Esophagus muscularis mucosa (tissue), 3 donors: ENCODE results near the gene LRRTM4.

Source experiments
- CTCF ChIP-seq, 3 experiments: fragments of 200-600 bp in 2 of 3; fragments of 450-650 bp in 1 of 3; sonication (generic) in 2 of 3; IDR thresholded peaks; one replicate each; pipeline ENCODE4 v1.5.1; 2017 to 2019; ENCODE audit warnings: antibody characterized with exemption in 3 of 3, mild to moderate bottlenecking in 2 of 3, moderate library complexity in 1 of 3
- EP300 ChIP-seq: sonication (generic); formaldehyde crosslinking; IDR thresholded peaks from one replicate; pipeline ENCODE4 v1.6.1; 2017; ENCODE audit warnings: antibody characterized with exemption

GRCh38 chr2:76749858-76750257 is 772.3 kb downstream of the LRRTM4 start:
- TF ChIP-seq CTCF (IDR thresholded peaks at IDR 0.05) (no peak), EP300 (no peak)
